ENCODE measurements around the gene MYCBP.
"Not testable (repeated sequence)": the region's sequence is repeated elsewhere in the genome, so short reads cannot be mapped to it uniquely, and the experiment has no call there.

Gene MYCBP

DNA sequence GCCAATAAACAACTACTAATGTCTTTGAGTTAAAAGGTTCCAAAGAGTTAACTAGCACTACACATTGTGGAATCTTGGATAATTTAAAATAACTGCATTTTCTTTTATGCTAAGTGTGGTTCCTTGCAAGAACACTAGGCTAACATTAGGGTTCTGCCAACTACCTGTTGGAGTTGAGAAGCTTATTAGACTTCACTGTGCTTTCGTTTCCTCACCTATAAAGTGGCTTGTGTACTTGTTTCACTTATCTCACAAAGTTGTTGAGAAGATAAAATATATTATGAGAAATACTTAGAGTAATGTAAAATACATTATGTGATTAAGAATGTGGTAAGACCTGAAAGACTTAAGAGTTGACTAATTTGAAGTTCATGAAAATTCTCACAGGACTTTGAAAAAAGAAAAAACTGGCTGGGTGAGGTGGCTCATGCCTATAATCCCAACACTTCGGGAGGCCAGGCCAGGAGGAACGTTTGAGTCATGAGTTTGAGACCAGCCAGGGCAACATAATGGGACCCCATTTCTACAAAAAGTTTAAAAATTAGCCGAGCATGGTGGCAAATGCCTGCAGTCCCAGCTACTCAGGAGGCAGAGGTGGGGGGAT is 7.9 kb downstream of the MYCBP start:
- DNase-seq = no peak

- DNase-seq = no peak
Measured at GRCh38 chr1:38860454-38860795, 12.7 kb downstream of the MYCBP start.

GRCh38 chr1:38859561-38860453 is 13.3 kb downstream of the MYCBP start, which contains the start of gene RRAGC:
Gene RRAGC, minus strand, starts transcription at chr1:38859772. Its CDS starts 126 bp downstream, at chr1:38859646.
- peak; percentile 87 for DNase-seq

DNA sequence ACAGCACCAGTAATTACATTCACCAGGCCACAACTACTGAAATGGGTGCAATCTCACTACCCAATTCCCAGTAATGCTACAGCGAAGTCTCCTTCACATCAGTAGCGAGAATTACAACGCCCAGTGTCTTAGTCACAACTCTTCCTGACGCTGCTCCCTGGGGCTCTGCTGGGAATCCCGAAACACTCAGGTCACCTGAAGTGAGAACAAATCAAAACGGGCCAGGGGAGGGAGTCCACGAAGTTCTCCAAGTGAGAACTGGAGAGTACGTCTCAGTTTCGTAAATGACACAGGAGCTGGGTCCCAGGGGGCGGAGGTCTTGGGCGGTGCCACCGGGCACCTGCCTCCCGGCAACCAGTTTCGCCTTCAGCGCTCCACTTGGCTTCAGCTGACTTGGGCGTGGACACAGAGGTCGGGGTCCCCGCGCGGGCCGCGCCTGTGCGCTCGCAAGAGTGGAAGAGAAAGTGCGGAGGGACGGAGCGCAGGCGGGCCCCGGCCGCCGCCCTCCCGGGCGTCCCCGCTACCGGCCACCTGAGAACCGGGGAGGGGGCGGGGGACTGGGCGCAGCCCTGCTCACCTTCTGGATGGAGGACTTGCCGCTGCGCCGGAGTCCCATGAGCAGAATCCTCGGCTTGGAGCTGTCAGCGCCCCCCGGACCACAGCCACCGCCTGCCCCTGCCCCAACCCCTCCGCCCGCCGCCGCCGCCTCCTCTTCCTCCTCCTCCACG is 14.2 kb downstream of the MYCBP start:
- DNase-seq = no peak

DNA sequence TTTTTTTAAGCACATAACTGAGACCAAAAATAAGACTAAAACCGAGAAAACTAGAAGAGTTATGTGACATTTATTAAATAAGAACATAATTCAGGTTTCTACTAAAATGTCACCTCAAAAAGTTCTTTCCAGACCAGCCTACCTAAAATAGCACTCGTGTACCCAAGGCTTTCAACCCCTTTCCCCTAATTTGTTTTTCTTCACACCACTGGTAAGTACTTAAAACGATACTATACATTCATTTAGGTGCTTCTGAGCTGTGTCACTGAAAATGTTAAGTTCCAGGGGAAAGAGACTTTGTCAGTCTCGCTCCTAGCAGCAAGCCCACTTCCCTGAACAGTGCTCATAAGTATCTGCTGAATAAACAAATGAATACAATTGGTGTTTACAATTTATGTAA is 20.4 kb downstream of the MYCBP start:
- DNase-seq = no peak

DNA sequence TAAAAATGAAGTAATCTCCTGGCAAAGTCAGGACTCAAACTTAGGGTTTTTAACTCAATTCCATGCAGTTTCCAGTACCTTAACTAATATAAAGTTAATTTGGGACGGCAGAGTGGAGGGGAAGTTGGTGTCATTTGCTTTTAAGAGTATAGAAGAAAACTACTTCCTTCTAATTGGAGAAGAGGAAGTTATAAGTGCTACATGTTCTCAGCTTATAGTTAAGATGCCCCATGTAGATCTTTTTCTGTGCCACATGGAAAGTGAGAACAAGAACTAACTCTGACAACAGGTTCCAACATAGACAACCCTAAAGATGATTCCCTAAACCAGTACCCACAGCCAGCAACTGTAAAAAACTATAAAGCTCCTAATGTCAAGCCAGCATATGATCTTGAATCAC is 25.1 kb downstream of the MYCBP start:
- no peak for DNase-seq

GRCh38 chr1:38846210-38846609 is 26.9 kb downstream of the MYCBP start:
- DNase-seq = no peak

GRCh38 chr1:38845088-38845487 is 28.1 kb downstream of the MYCBP start:
- DNase-seq = not testable (repeated sequence)

DNA sequence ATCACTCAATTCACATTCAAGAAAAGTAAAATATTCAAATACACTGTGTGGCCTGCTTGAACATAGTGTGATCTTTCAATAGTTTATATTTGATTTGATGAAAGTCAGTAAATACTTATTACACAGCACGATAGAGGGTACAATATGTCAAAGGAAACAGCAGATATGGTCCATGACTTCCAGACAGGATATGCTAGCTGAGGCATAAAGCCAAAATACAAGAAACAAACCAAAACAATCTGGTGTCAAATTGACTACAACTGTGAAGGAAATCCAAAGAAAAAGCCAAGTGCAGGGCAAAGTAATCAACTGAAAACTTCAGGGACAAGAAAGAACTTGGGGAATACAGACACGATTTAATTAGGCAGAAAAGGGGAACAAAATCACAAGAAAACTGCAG is 32.9 kb downstream of the MYCBP start:
- no peak for DNase-seq

DNA sequence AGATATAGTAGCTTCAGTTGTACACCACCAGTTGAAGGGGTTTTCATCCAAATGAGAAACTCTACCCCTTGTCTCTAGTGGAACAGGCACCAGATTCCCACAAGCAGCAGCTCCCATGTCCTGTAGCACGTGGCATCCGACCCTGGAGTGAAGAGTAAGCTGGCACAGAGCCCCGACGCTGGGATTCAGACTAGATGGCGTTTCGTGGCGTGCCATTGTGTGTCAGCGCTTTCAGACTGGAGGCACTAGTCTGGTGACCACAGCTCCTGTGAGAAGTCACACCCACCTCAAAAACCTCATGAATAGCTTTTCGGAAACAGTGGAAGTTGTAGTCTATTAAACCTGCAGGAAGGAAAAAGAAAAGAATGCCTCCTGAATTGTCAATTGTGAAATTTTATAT is 33.8 kb downstream of the MYCBP start:
- DNase-seq = no peak

- not testable (repeated sequence) for DNase-seq
Measured at GRCh38 chr1:38836316-38836715, 36.8 kb downstream of the MYCBP start.

GRCh38 chr1:38834937-38835827 is 38.0 kb downstream of the MYCBP start:
- peak; percentile 54 for DNase-seq

DNA sequence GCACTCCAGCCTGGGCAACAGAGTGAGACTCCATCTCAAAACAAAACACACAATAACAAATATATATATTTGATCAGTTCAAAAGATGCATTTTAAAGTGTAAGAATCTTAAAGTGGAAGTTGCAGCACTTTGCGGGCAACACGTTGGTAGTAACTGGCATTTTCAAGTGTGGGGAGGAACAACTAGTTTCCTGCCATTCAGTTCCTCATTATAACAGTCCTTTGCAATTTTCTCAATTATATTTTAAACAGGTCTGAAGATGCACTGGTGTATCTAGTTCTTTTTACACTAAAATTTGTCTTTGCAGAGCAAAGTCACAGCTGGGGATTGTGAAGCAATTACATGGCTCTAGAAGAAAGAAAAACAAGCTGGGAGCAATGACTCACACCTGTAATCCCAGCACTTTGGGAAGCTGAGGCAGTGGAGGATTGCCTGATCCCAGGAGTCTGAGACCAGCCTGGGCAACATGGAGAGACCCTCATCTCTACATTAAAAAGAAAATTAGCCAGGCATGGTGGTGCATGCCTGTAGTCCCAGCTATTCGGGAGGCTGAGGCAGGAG is 38.8 kb downstream of the MYCBP start:
- DNase-seq = no peak

- DNase-seq = no peak
Measured at GRCh38 chr1:38833146-38833545, 40.0 kb downstream of the MYCBP start.

- no peak for DNase-seq
Measured at GRCh38 chr1:38832370-38832734, 40.8 kb downstream of the MYCBP start.

- no peak for DNase-seq
Measured at GRCh38 chr1:38831731-38832369, 41.3 kb downstream of the MYCBP start.

DNA sequence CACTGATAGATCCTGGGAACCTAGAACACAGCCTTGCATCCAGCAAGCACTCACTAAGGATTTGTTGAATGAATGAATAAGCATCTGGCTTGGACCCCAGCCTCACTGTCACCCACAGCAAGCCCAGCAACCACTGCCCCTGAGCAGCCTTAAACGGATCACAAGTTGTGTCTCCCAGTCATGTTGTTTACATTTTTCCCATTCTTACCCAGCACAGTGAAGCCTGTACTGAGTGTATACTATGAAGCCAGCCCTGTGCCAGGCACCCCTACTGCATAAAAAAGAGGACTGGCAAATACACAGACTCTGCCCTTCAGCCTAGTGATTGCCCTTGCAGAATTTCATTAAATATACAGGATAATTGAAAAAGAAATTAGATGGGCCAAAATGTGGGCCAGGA is 43.8 kb downstream of the MYCBP start:
- DNase-seq = no peak

- no peak for DNase-seq
Measured at GRCh38 chr1:38827318-38827717, 45.8 kb downstream of the MYCBP start.

GRCh38 chr1:38826886-38827285 is 46.3 kb downstream of the MYCBP start:
- no peak for DNase-seq

- DNase-seq = peak; percentile 55
Measured at GRCh38 chr1:38826262-38826661, 46.9 kb downstream of the MYCBP start.

DNA sequence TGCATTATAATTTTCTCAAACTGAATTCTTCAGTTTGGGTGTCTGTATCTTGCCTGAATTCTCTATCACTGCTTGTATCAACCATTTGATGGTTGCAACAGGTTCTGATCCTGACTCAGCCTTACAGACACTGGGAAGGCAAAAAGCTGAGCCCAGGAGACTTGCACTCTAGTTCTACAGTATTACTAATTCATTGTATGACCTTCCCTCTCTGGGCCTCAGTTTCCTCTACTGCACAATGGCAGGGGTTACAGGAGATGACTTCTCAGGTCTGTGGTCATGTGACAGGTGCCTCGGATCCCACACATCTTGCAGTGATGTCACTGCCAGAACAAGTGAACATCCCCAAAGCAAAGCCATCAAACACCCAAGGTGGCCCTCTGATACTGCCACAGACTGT is 52.3 kb downstream of the MYCBP start:
- DNase-seq = no peak

DNA sequence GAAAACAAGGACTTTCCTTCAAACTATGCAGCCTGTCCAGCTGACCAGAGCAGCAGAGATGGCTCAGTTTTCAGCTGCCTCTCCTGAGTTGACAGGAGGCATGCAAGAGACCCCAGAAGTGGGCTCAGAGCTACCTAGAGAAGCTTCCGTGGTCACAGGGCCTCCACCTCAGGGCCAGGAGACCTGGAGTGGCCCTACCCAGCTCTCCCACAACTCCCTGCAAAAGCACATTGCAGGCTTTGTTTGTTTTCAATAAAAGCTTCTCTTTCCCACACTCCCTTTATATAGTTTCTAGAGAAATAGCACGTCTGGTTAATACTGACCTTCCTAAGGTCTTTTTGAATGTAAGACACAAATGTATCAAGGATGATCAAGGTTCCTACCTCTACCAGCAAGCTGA is 53.6 kb downstream of the MYCBP start:
- DNase-seq = no peak
